ENCODE measurements around the gene COLEC12.

DNA sequence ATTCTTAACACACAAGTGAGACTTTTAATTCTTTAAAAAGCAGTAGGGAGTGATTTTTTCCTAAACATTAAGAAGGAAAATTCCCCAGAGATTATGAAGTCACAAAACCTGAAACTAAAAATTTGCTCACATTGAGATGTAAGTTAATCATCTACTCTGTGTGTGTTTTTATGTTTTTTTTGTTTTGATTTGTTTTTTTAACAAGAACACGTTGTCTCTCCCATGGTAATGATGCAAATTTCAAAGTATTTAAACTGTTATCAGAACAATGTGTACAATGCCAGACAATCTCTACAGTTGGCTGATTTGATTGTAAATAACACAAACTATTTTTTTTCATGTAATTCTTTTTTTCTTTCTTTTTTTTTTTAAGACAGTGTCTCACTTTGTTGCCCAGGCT lies 71.5 kb downstream of the COLEC12 start:
- TF ChIP-seq POLR2A (IDR thresholded peaks at IDR 0.05; ENCODE audit: low read length) (no peak), GATA1 (IDR thresholded peaks at IDR 0.05; ENCODE audit: low read depth, low read length) (no peak)
